Gastrocnemius medialis (tissue), 4 donors: ENCODE results near the gene TMEM168.

Experiments used
- CTCF ChIP-seq, 5 experiments: fragments of 450-650 bp in 3 of 5; fragments of 200-600 bp in 2 of 5; sonication (generic) in 2 of 5; IDR thresholded peaks in 4 of 5; conservative IDR thresholded peaks in 1 of 5; 1 replicate in 4 of 5; 2 replicates in 1 of 5; pipeline ENCODE4 v1.5.1; 2016 to 2019; ENCODE audit warnings: antibody characterized with exemption in 5 of 5, mild to moderate bottlenecking in 3 of 5, moderate library complexity in 3 of 5
- POLR2A ChIP-seq, 2 donors: fragments of 450-650 bp; IDR thresholded peaks; one replicate each; pipeline ENCODE4 v1.6.1; 2017; ENCODE audit warnings: antibody characterized with exemption in 2 of 2, mild to moderate bottlenecking in 2 of 2, moderate library complexity in 2 of 2

GRCh38 chr7:112800486-112800885 lies 10.3 kb upstream of the TMEM168 start:
- no peak for TF ChIP-seq CTCF (IDR thresholded peaks at IDR 0.05 in 4 of 5, conservative IDR thresholded peaks at IDR 0.05 in 1 of 5)
- no peak for TF ChIP-seq POLR2A (IDR thresholded peaks at IDR 0.05)
